IMR-90 (cell line): Measurements from ENCODE around the gene ZNF221. TPM values are rescaled to one million over a fixed set of nuclear protein-coding genes. Genes with fewer than 3 reads are reported as not detected.

Experiments used
- ATAC-seq: fragments of 200-7000 bp; cut with Tn5 transposase; 2 replicates; pipeline ENCODE4 v1.9.1; 2020; ENCODE audit warnings: low read depth, mild to moderate bottlenecking, moderate library complexity
- BruUV-seq: library from RNA; stranded (reverse); fragments of 400-500 nt; replicated peaks from 2 replicates; lab custom pipeline; 2021; lab: Mats Ljungman, UMichigan
- CTCF ChIA-PET: fragments of 300-600 bp; formaldehyde crosslinking; extraction: SDS; loops from one replicate; lab custom pipeline; 2021; ENCODE audit warnings: antibody characterized with exemption; lab: Yijun Ruan, JAX
- POLR2A ChIA-PET: fragments of 300-600 bp; sonication (Branson Sonifier 250); formaldehyde crosslinking; loops from one replicate; lab custom pipeline; 2022; ENCODE audit warnings: antibody characterized with exemption; ENCODE audit not compliant: unreplicated experiment; lab: Charles Lee
- DNase-seq: peaks from one replicate; pipeline ENCODE4 v3.0.0; 2013
- H2AFZ ChIP-seq: replicated peaks from 2 replicates; pipeline ENCODE3; 2013; ENCODE audit warnings: low read length, mild to moderate bottlenecking; ENCODE audit not compliant: poor library complexity
- H2AK5ac ChIP-seq: 2 replicates; pipeline ENCODE4 v1.6.1; 2013; ENCODE audit warnings: low read depth, low read length, inconsistent platforms
- H2AK9ac ChIP-seq: replicated peaks from 2 replicates; pipeline ENCODE3; 2013; ENCODE audit warnings: mild to moderate bottlenecking, low read depth, low read length, moderate library complexity; ENCODE audit not compliant: poor library complexity
- H2BK120ac ChIP-seq: 2 replicates; pipeline ENCODE4 v1.6.1; 2013; ENCODE audit warnings: low read depth, low read length, inconsistent platforms
- H2BK15ac ChIP-seq: 3 replicates; pipeline ENCODE4 v1.6.1; 2013; ENCODE audit warnings: low read depth, low read length, inconsistent platforms
- H2BK20ac ChIP-seq: 2 replicates; pipeline ENCODE4 v1.6.1; 2013; ENCODE audit warnings: low read depth, mild to moderate bottlenecking, inconsistent platforms, low read length, moderate library complexity
- H2BK5ac ChIP-seq: 2 replicates; pipeline ENCODE4 v1.6.1; 2013; ENCODE audit warnings: mild to moderate bottlenecking, low read depth, low read length, inconsistent platforms; ENCODE audit not compliant: poor library complexity, severe bottlenecking
- H3K14ac ChIP-seq: replicated peaks from 2 replicates; pipeline ENCODE4 v1.6.1; 2013; ENCODE audit warnings: low read depth, low read length, inconsistent platforms
- H3K18ac ChIP-seq: 2 replicates; pipeline ENCODE4 v1.6.1; 2013; ENCODE audit warnings: low read depth, low read length, control low read depth
- H3K23ac ChIP-seq: 2 replicates; pipeline ENCODE4 v1.6.1; 2013; ENCODE audit warnings: low read depth, low read length, inconsistent platforms
- H3K27ac ChIP-seq: 2 replicates; pipeline ENCODE4 v1.5.1; 2013; ENCODE audit warnings: mild to moderate bottlenecking, control low read depth, low read length; ENCODE audit not compliant: insufficient read depth
- H3K27me3 ChIP-seq: 2 replicates; pipeline ENCODE4 v1.6.1; 2013; ENCODE audit warnings: low read length; ENCODE audit not compliant: control insufficient read depth, insufficient read depth
- H3K36me3 ChIP-seq: 2 replicates; pipeline ENCODE4 v1.6.1; 2013; ENCODE audit warnings: low read length, mixed read lengths; ENCODE audit not compliant: control insufficient read depth, insufficient read depth
- H3K4ac ChIP-seq: 2 replicates; pipeline ENCODE4 v1.6.1; 2013; ENCODE audit warnings: low read depth, low read length, inconsistent platforms
- H3K4me1 ChIP-seq: 2 replicates; pipeline ENCODE4 v1.6.1; 2013; ENCODE audit warnings: low read length, mixed read lengths; ENCODE audit not compliant: control insufficient read depth, insufficient read depth
- H3K4me2 ChIP-seq: 2 replicates; pipeline ENCODE4 v1.6.1; 2013; ENCODE audit warnings: low read depth, mild to moderate bottlenecking, control low read depth, low read length, moderate library complexity
- H3K4me3 ChIP-seq: 2 replicates; pipeline ENCODE4 v1.5.1; 2013; ENCODE audit warnings: low read depth, mild to moderate bottlenecking, control low read depth, low read length, moderate library complexity; ENCODE audit not compliant: insufficient read depth
- H3K56ac ChIP-seq: 2 replicates; pipeline ENCODE4 v1.6.1; 2013; ENCODE audit warnings: low read length, inconsistent platforms; ENCODE audit not compliant: insufficient read depth; ENCODE audit errors: extremely low read depth
- H3K79me1 ChIP-seq, 2 experiments: 2 replicates each; pipeline ENCODE4 v1.6.1; 2013; ENCODE audit warnings: low read length in 2 of 2, inconsistent platforms in 1 of 2, low read depth in 1 of 2
- H3K9ac ChIP-seq: 2 replicates; pipeline ENCODE4 v1.6.1; 2013; ENCODE audit warnings: low read depth, low read length, control low read depth
- H3K9me1 ChIP-seq: 2 replicates; pipeline ENCODE4 v1.6.1; 2013; ENCODE audit warnings: low read length, inconsistent platforms; ENCODE audit not compliant: insufficient read depth
- H3K9me3 ChIP-seq: 2 replicates; pipeline ENCODE4 v1.6.1; 2013; ENCODE audit warnings: low read length; ENCODE audit not compliant: control insufficient read depth, insufficient read depth
- H4K20me1 ChIP-seq: 2 replicates; pipeline ENCODE4 v1.6.1; 2013; ENCODE audit warnings: low read length, inconsistent platforms; ENCODE audit not compliant: insufficient read depth
- H4K5ac ChIP-seq: 2 replicates; pipeline ENCODE4 v1.6.1; 2013; ENCODE audit warnings: mild to moderate bottlenecking, low read depth, low read length, control low read depth
- H4K8ac ChIP-seq, 2 experiments: 2 replicates each; pipeline ENCODE4 v1.6.1; 2013; ENCODE audit warnings: low read depth in 2 of 2, low read length in 2 of 2, control low read depth in 1 of 2, inconsistent platforms in 1 of 2
- H4K91ac ChIP-seq: 2 replicates; pipeline ENCODE4 v1.6.1; 2013; ENCODE audit warnings: low read depth, low read length, inconsistent platforms; ENCODE audit not compliant: insufficient read depth
- BHLHE40 ChIP-seq: fragments of 150-350 bp; IDR thresholded peaks from 2 replicates; pipeline ENCODE4 v1.6.1; 2016; ENCODE audit warnings: mild to moderate bottlenecking, low read depth, low read length
- CEBPB ChIP-seq: IDR thresholded peaks from 2 replicates; pipeline ENCODE4 v1.6.1; 2012; ENCODE audit warnings: low read depth, low read length, improper control_type of control experiment
- CHD1 ChIP-seq: IDR thresholded peaks from 2 replicates; pipeline ENCODE4 v1.6.1; 2012; ENCODE audit warnings: low read depth, low read length, improper control_type of control experiment
- CTCF ChIP-seq: conservative IDR thresholded peaks from 2 replicates; pipeline ENCODE4 v1.5.1; 2012; ENCODE audit warnings: mild to moderate bottlenecking, low read depth, low read length, improper control_type of control experiment
- ELK1 ChIP-seq: fragments of 150-350 bp; IDR thresholded peaks from 2 replicates; pipeline ENCODE4 v1.6.1; 2016; ENCODE audit warnings: low read depth, mild to moderate bottlenecking, low read length, moderate library complexity, borderline replicate concordance
- FOS ChIP-seq: fragments of 150-350 bp; IDR thresholded peaks from 2 replicates; pipeline ENCODE4 v1.6.1; 2016; ENCODE audit warnings: low read depth, low read length
- MAFK ChIP-seq: IDR thresholded peaks from 2 replicates; pipeline ENCODE4 v1.6.1; 2012; ENCODE audit warnings: low read depth, low read length, improper control_type of control experiment
- MAZ ChIP-seq: IDR thresholded peaks from 2 replicates; pipeline ENCODE4 v1.6.1; 2012; ENCODE audit warnings: low read depth, mild to moderate bottlenecking, low read length, improper control_type of control experiment, moderate library complexity, borderline replicate concordance
- MXI1 ChIP-seq: IDR thresholded peaks from 2 replicates; pipeline ENCODE4 v1.6.1; 2012; ENCODE audit warnings: low read depth, mild to moderate bottlenecking, low read length, moderate library complexity, borderline replicate concordance
- NFE2L2 ChIP-seq: fragments of 150-350 bp; IDR thresholded peaks from 2 replicates; pipeline ENCODE4 v1.6.1; 2016; ENCODE audit warnings: low read depth, mild to moderate bottlenecking, low read length
- POLR2A ChIP-seq: IDR thresholded peaks from 2 replicates; pipeline ENCODE4 v1.6.1; 2012; ENCODE audit warnings: mild to moderate bottlenecking, low read depth, low read length
- RAD21 ChIP-seq: IDR thresholded peaks from 2 replicates; pipeline ENCODE4 v1.6.1; 2012; ENCODE audit warnings: low read length, improper control_type of control experiment
- RCOR1 ChIP-seq: IDR thresholded peaks from 2 replicates; pipeline ENCODE4 v1.6.1; 2012; ENCODE audit warnings: mild to moderate bottlenecking, low read length, improper control_type of control experiment; ENCODE audit not compliant: insufficient replicate concordance
- RFX5 ChIP-seq: IDR thresholded peaks from 2 replicates; pipeline ENCODE4 v1.8.0; 2012; ENCODE audit warnings: low read depth, mild to moderate bottlenecking, low read length, moderate library complexity
- SMC3 ChIP-seq: fragments of 150-350 bp; IDR thresholded peaks from 2 replicates; pipeline ENCODE4 v1.6.1; 2016; ENCODE audit warnings: low read depth, mild to moderate bottlenecking, antibody characterized with exemption, low read length, moderate library complexity
- USF2 ChIP-seq: fragments of 150-350 bp; IDR thresholded peaks from 2 replicates; pipeline ENCODE4 v1.6.1; 2017; ENCODE audit warnings: mild to moderate bottlenecking, antibody characterized with exemption, low read length, low read depth
- WGBS, 2 experiments: methylation state at CpG; one replicate each; pipeline versions ENCODE4 v1.1.5 to v1.1.7; 2013; ENCODE audit warnings: missing lambda C conversion rate in 2 of 2; ENCODE audit not compliant: insufficient read length in 1 of 2; ENCODE audit errors: extremely low coverage in 2 of 2; 5-methylcytosine and 5-hydroxymethylcytosine counted together
- dilution Hi-C: fragments of 300-500 bp; cut with HindIII; formaldehyde crosslinking; loops from one replicate; pipeline ENCODE4 v1.14.3; 2018; ENCODE audit warnings: low sequenced_read_pairs; ENCODE audit not compliant: unreplicated experiment
- in situ Hi-C: fragments of 300-500 bp; cut with MboI; formaldehyde crosslinking; loops from 3 replicates; pipeline ENCODE4 v1.14.3; 2019; ENCODE audit warnings: low sequenced_read_pairs, inconsistent platforms, mixed read lengths
- intact Hi-C: fragments of 100-400 bp; cut with micrococcal nuclease; formaldehyde crosslinking; loops from 2 replicates; pipeline ENCODE4 v1.10.0; 2022
- polyA plus RNA-seq, 3 experiments: library from polyadenylated mRNA; depleted of rRNA; stranded (reverse); fragments of >200 nt; gene quantifications; 2 replicates each; pipeline ENCODE4 v1.2.3, GENCODE V29; 2012; ENCODE audit warnings: low replicate concordance in 1 of 3
- total RNA-seq: library from RNA; depleted of rRNA; stranded (reverse); fragments of >200 nt; gene quantifications from 2 replicates; pipeline ENCODE4 v1.2.3, GENCODE V29; 2012

The ZNF221 gene
- total and polyA plus RNA-seq, 2 of the 4 experiments (the other 2 are of a cell fraction), result 1.0 to 10.6 TPM

GRCh38 chr19:43966079-43966694 is 15.2 kb downstream of the ZNF221 start:
- Histone ChIP-seq H3K4me2 (no peak overlapping the region), H3K23ac (no peak overlapping the region), H3K79me1 (peaks cover 3 to 5% of the 10 kb centered on the region in 2 experiments; a peak in 2 of 4 replicates), H2BK15ac (no peak overlapping the region), H3K18ac (no peak overlapping the region), H3K9me1 (no peaks in the 10 kb centered on the region), H3K9ac (no peak overlapping the region), H4K91ac (no peak overlapping the region), H3K4me1 (no peaks in the 10 kb centered on the region), H3K27ac (no peak overlapping the region), H3K56ac (no peak overlapping the region), H3K4ac (no peak overlapping the region), H4K8ac (no peak overlapping the region), H3K14ac (no peak overlapping the region), H2AK9ac (no peak overlapping the region), H3K4me3 (no peak overlapping the region), H4K20me1 (no peaks in the 10 kb centered on the region), H4K5ac (no peak overlapping the region), H2BK20ac (no peak overlapping the region), H3K27me3 (no peaks in the 10 kb centered on the region), H2AK5ac (no peak overlapping the region), H3K9me3 (peaks cover 73% of the 10 kb centered on the region), H2BK120ac (no peak overlapping the region), H2AFZ (no peak overlapping the region), H3K36me3 (peaks cover 52% of the 10 kb centered on the region), H2BK5ac (no peak overlapping the region)
- dilution Hi-C loops (no loop called here), in situ Hi-C loops (no loop called here), intact Hi-C loops (no loop called here)
- CTCF ChIA-PET, result no interaction called here
- TSS peak; percentile 5 for BruUV-seq
- POLR2A ChIA-PET, result no interaction called here
- no peak for TF ChIP-seq SMC3
- no peak for TF ChIP-seq FOS
- no peak for TF ChIP-seq CEBPB
- TF ChIP-seq MAFK, result no peak
- no peak for TF ChIP-seq CTCF
- no peak for TF ChIP-seq USF2
- no peak for TF ChIP-seq NFE2L2
- TF ChIP-seq BHLHE40, result no peak
- TF ChIP-seq MAZ, result no peak
- no peak for TF ChIP-seq RAD21
- TF ChIP-seq RFX5, result no peak
- no peak for TF ChIP-seq ELK1
- no peak for TF ChIP-seq POLR2A
- no peak for TF ChIP-seq RCOR1
- TF ChIP-seq MXI1, result no peak
- TF ChIP-seq CHD1, result no peak
- 100% methylated on average over 2 of the region's 3 CpGs; no CpG with 5 or more reads in 1 of the 2 experiments for WGBS, 2 experiments
- ATAC-seq (no peak), DNase-seq (no peak)
